NCI-H1694 treated with DMSO at 0.1 percent for 48 hours (cell line): ENCODE measurements around the gene DCAF11.
A peak's percentile ranks its signal among the peaks of the same experiment; 100 is the strongest.

Experiments
- DNase-seq: peaks from one replicate; lab custom pipeline; 2025; lab: John Stamatoyannopoulos, UW

DCAF11 gene

DNA sequence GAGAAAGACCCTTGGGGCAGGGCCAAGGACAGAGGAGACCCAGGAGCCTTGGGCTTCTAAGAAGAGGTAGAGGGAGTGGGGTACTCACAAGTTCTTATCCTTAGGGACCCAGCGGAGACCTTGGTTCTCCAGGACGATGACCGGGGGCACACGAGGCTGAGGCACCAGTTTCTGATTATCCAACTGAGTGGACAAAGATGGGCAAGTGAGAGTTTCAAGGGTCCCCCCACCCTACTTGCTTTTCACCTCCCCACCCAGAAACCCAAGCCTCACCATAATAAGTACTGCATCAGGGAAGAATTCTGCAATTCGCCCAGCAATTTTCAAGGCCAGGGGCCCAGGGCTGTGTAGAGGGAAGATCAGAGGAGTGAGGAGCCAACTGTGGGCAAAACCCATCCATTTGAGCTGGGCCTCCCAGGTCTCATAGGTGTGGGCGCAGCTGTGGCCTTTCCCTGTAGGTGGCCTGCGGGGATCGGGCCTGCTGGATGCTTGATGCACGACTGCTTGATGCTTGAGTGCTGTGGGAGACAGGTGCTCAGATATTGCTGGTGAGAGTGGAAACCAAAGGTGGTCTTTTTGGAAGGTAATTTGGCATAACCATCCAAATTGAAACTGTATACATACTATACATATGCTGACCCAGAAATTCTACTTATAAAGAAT lies 24.8 kb downstream of the DCAF11 start:
- DNase-seq, result no peak

GRCh38 chr14:24141097-24141880 lies 26.7 kb downstream of the DCAF11 start, which contains the start of gene EMC9:
Gene EMC9, minus strand, starts transcription at chr14:24141591. Its CDS starts 287 bp downstream, at chr14:24141304.
- peak; percentile 99 for DNase-seq

DNA sequence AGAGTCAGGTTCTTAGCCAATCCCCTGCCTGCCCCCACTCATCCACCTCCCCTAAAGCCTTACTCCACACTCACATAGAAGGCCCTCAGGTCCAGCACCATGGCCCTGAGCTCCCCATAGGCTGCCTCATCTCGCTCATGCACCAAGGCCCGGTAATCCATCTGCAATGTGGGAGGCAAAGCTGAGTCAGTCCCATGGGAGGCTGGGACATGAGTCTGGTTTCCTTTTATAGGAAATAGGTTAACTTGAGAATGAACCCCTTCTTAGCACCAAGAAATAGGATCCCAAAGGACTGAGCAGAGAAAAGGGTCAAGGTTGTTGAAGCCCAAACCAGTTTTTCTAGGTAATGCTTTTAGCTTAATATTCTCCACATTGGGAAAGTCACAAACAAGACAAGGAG lies 28.9 kb downstream of the DCAF11 start:
- DNase-seq, result no peak

DNA sequence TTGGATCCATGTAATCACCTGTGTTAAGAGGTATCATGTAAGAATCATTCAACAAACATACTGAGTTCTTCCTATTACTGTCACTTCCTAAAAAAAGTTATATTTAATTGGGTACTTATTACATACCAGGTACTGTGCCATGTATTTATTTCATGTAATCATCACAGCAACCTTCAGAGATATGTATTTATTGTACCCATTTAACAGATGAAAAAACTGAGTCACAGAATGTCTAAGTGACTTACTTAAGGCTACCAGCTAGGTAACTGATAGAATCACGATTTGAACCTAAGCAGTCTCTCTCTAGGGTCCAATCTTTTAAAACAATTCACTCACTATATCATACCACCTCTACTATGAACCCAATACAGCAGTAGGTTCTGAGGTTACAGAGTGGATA lies 29.9 kb downstream of the DCAF11 start:
- no peak for DNase-seq

GRCh38 chr14:24145219-24145618 lies 30.6 kb downstream of the DCAF11 start:
- no peak for DNase-seq

GRCh38 chr14:24145690-24146452 lies 31.3 kb downstream of the DCAF11 start:
- DNase-seq, result no peak

GRCh38 chr14:24146453-24146977 lies 31.9 kb downstream of the DCAF11 start, which contains the start of gene PSME2:
Gene PSME2, minus strand, starts transcription at chr14:24146610. Its CDS starts 29 bp downstream, at chr14:24146581.
- DNase-seq, result peak; percentile 94

GRCh38 chr14:24146978-24147760 lies 32.6 kb downstream of the DCAF11 start, which contains the start of gene RNF31:
Gene RNF31, plus strand, starts transcription at chr14:24147498. Its CDS starts 201 bp downstream, at chr14:24147699.
- peak; percentile 98 for DNase-seq

DNA sequence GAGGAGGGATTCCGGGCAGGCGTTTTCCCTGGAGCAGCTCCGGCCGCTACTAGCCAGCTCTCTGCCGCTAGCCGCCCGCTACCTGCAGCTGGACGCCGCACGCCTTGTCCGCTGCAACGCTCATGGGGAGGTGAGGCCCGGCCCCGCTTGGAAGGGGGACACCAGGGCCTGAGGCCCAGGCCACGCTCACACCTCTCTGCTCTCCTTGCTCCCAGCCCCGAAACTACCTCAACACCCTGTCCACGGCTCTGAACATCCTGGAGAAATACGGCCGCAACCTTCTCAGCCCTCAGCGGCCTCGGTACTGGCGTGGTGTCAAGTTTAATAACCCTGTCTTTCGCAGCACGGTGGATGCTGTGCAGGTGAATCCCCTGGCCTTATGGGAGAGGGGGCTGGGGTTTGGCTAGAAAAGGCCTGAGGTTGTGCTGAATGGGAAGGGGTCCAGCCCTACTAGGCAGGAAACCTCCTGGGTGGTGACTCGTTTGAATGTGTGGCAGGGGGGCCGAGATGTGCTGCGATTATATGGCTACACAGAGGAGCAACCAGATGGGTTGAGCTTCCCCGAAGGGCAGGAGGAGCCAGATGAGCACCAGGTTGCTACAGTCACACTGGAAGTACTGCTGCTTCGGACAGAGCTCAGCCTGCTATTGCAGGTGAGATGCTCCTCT lies 33.3 kb downstream of the DCAF11 start:
- no peak for DNase-seq

- DNase-seq, result no peak
Measured at GRCh38 chr14:24149302-24149969, 34.9 kb downstream of the DCAF11 start.

DNA sequence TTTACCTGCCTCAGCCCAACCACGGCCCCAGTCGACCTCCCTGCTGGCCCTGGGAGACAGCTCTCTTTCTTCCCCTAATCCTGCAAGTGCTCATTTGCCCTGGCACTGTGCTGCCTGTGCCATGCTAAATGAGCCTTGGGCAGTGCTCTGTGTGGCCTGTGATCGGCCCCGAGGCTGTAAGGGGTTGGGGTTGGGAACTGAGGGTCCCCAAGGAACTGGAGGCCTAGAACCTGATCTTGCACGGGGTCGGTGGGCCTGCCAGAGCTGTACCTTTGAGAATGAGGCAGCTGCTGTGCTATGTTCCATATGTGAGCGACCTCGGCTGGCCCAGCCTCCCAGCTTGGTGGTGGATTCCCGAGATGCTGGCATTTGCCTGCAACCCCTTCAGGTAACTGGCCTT lies 35.5 kb downstream of the DCAF11 start:
- DNase-seq, result no peak

DNA sequence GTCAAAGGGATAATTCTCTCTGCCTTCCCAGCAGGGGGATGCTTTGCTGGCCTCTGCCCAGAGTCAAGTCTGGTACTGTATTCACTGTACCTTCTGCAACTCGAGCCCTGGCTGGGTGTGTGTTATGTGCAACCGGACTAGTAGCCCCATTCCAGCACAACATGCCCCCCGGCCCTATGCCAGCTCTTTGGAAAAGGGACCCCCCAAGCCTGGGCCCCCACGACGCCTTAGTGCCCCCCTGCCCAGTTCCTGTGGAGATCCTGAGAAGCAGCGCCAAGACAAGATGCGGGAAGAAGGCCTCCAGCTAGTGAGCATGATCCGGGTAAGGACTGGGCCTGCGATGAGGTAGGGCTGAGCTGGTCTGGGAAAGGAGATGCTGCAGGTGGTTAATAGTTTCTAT lies 36.0 kb downstream of the DCAF11 start:
- DNase-seq, result no peak

GRCh38 chr14:24150993-24151392 lies 36.4 kb downstream of the DCAF11 start:
- no peak for DNase-seq

DNA sequence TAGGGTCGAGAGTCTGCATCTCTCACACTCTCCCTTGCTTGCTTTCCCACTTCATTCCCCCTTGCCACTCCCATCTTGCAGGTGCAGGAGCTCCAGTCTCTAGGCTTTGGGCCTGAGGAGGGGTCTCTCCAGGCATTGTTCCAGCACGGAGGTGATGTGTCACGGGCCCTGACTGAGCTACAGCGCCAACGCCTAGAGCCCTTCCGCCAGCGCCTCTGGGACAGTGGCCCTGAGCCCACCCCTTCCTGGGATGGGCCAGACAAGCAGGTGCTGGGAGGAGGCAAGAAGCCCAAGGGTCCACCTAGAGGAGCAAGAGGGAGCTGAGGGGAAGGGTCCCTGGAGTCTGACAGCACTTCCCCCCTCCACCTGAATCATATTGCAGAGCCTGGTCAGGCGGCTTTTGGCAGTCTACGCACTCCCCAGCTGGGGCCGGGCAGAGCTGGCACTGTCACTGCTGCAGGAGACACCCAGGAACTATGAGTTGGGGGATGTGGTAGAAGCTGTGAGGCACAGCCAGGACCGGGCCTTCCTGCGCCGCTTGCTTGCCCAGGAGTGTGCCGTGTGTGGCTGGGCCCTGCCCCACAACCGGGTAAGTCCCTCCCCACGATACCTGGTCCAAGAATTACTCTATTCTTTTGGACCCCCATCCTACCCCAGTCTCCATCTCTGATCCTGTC lies 37.0 kb downstream of the DCAF11 start:
- no peak for DNase-seq

- DNase-seq, result no peak
Measured at GRCh38 chr14:24155100-24155499, 40.5 kb downstream of the DCAF11 start.

- DNase-seq, result no peak
Measured at GRCh38 chr14:24156840-24157239, 42.3 kb downstream of the DCAF11 start.

- DNase-seq, result no peak
Measured at GRCh38 chr14:24157331-24157730, 42.8 kb downstream of the DCAF11 start.

DNA sequence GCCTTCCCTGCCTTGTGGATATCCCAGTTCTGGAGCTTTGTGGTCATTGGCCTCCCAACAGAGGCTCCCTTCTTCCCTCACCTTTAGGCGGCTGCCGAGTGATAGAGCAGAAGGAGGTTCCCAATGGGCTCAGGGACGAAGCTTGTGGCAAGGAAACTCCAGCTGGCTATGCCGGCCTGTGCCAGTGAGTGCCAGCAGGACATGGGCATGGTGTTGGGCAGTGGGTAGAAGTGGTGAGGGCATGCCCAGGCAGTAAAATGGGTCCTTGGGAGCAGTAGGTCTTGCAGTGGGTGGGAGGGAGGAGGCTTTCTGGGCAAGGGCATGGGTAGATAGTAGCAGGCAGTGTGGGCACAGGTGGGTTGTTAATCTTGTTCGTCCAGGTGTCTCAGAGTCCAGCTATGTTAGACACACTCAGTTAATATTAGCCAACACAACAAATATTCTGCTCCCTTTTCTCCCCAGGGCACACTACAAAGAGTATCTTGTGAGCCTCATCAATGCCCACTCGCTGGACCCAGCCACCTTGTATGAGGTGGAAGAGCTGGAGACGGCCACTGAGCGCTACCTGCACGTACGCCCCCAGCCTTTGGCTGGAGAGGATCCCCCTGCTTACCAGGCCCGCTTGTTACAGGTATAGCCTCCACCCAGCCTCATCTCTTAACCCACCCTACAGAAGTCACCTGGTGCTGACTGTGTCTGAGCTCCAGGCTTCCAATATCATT lies 45.4 kb downstream of the DCAF11 start:
- no peak for DNase-seq

DNA sequence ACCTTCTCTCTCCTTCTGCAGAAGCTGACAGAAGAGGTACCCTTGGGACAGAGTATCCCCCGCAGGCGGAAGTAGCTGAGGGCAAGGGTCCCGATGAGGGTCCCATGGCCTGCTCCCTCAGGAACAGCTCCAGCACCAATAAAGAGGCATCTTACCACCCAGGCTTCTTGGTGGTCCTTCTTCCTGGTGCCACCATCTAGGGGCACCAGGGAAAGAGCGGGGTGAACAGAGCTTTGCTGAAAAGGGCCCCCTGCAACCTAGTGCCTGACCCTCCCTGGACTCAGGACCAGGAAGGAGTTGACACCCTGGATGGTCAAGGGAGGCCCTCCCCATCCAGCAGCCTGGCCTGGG lies 45.9 kb downstream of the DCAF11 start:
- no peak for DNase-seq
